GM20000 (cell line): ENCODE data around the gene FDXR.

ENCODE experiments used
- DNase-seq: peaks from one replicate; pipeline ENCODE4 v3.0.0; 2012; ENCODE audit warnings: low spot score
- TF ChIP-seq, protein P1 (sequence below): IDR thresholded peaks from 2 replicates; pipeline ENCODE4 v1.5.1; 2012; ENCODE audit warnings: mild to moderate bottlenecking, control low read depth; ENCODE audit errors: extremely low read depth, missing control alignments

Gene FDXR

DNA sequence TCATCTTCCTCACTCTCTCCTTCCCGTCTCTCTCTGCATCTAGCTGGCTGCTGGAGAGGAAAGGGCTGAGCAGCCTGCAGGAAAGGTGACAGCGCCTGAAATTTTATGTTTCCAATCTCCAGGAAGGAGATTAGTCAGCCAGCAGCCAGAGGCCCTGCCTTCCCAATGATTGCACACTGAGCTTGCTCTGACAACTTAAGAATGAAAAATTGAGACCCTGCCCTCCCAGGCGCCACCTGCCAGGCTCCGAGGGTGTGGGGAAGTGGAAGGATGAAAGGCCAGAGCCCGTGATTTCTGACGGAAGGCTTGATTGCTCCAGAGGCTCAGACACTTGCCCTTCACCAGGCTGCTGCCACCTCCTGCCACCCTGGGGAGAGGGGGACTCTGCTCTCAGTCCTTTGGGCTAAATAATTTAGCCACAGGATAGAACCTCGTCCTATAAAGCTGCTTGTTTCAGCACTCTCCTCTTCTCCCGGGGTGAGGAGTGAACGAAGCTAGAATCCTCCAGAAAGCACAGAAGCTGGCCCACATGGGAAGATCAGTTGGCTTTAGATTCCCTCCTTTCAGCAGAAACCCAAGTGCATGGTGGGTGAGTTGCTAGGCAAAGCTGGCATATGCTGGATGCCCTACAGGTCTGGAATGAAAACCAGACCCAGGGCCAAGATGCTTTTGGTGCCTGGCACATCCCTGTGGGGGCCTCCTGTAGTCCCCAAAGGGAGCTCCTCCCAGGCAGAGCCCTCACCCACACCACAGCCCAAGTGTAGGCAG is 46.7 kb downstream of the FDXR start:
- DNase-seq, result no peak
- TF ChIP-seq, protein P1, sequence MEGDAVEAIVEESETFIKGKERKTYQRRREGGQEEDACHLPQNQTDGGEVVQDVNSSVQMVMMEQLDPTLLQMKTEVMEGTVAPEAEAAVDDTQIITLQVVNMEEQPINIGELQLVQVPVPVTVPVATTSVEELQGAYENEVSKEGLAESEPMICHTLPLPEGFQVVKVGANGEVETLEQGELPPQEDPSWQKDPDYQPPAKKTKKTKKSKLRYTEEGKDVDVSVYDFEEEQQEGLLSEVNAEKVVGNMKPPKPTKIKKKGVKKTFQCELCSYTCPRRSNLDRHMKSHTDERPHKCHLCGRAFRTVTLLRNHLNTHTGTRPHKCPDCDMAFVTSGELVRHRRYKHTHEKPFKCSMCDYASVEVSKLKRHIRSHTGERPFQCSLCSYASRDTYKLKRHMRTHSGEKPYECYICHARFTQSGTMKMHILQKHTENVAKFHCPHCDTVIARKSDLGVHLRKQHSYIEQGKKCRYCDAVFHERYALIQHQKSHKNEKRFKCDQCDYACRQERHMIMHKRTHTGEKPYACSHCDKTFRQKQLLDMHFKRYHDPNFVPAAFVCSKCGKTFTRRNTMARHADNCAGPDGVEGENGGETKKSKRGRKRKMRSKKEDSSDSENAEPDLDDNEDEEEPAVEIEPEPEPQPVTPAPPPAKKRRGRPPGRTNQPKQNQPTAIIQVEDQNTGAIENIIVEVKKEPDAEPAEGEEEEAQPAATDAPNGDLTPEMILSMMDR, result no peak

GRCh38 chr17:74824961-74825627 is 47.7 kb downstream of the FDXR start:
- TF ChIP-seq, protein P1, result no peak
- DNase-seq, result no peak

GRCh38 chr17:74822939-74823367 is 49.8 kb downstream of the FDXR start:
- no peak for DNase-seq
- TF ChIP-seq, protein P1, result no peak

GRCh38 chr17:74822335-74822938 is 50.4 kb downstream of the FDXR start:
- TF ChIP-seq, protein P1, result no peak

GRCh38 chr17:74821655-74822334 is 51.0 kb downstream of the FDXR start:
- TF ChIP-seq, protein P1, result no peak
- DNase-seq, result no peak

More at GRCh38 chr17:74822335-74822938, 50.4 kb downstream of the FDXR start:
- DNase-seq, result no peak

DNA sequence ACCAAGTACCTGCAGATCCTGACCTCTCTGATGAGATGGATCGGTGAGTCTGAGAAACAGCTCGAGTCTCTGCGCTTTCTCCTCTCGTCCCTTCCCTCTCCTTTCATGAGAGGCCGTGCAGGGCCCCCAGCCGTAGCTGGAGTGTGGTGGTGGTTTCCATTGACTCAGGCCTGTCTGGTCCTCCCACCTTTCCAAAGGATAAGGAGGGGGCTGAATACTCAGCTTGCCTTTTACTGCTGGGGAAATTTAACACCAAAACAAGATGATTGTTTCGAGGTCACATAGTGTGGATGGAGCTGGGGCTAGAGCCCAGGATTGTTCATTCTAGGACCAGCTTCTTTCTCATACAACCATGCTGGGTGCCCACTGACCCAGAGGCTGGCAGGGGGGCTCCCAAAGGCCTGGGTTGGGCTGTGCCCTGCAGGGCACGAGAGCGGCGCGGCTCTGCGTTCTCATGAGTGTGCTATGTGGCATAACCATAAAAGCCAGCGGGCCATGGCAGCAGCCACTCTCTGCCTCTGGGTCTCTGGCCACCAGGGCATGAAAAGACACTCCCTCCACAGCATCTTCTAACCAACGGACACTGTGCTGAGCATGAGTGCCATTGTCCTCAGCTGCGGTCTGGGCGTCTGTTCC is 52.9 kb downstream of the FDXR start:
- no peak for DNase-seq
- TF ChIP-seq, protein P1, result no peak
